DND-41 (cell line): Measurements from ENCODE around the gene GMPR.

Source experiments
- ATAC-seq: fragments of 200-7000 bp; cut with Tn5 transposase; 3 replicates; pipeline ENCODE4 v1.9.1; 2021; ENCODE audit warnings: low read depth; ENCODE audit not compliant: insufficient read depth
- DNase-seq: peaks from one replicate; pipeline ENCODE4 v3.0.0-alpha.2; 2020
- H2AFZ ChIP-seq: 2 replicates; pipeline ENCODE4 v1.6.0; 2012; ENCODE audit warnings: low read depth, low read length
- H3K27ac ChIP-seq: 2 replicates; pipeline ENCODE4 v1.5.1; 2012; ENCODE audit warnings: low read length, inconsistent platforms
- H3K27me3 ChIP-seq: fragments of 200-600 bp; sonication (generic); 2 replicates; pipeline ENCODE4 v1.6.0; 2012; ENCODE audit warnings: low read length, mild to moderate bottlenecking, inconsistent platforms; ENCODE audit not compliant: insufficient read depth, poor library complexity
- H3K36me3 ChIP-seq: 2 replicates; pipeline ENCODE4 v1.5.1; 2012; ENCODE audit warnings: low read length, inconsistent platforms; ENCODE audit not compliant: insufficient read depth
- H3K4me1 ChIP-seq: 2 replicates; pipeline ENCODE4 v1.5.1; 2012; ENCODE audit warnings: mild to moderate bottlenecking, low read length; ENCODE audit not compliant: insufficient read depth
- H3K4me2 ChIP-seq: 2 replicates; pipeline ENCODE4 v1.6.0; 2012; ENCODE audit warnings: mild to moderate bottlenecking, moderate library complexity, low read length, inconsistent platforms; ENCODE audit not compliant: insufficient read depth
- H3K4me3 ChIP-seq, 2 experiments: fragments of 200-600 bp in 1 of 2; shearing (Covaris generic) in 1 of 2; 2 replicates each; pipeline ENCODE4 v1.5.1; 2012 to 2016; ENCODE audit warnings: inconsistent platforms in 2 of 2, low read length in 2 of 2, mild to moderate bottlenecking in 2 of 2, low read depth in 1 of 2, moderate library complexity in 1 of 2
- H3K79me2 ChIP-seq: 2 replicates; pipeline ENCODE4 v1.6.0; 2012; ENCODE audit warnings: low read length, inconsistent platforms; ENCODE audit not compliant: insufficient read depth
- H3K9ac ChIP-seq: 2 replicates; pipeline ENCODE4 v1.6.0; 2012; ENCODE audit warnings: low read depth, mild to moderate bottlenecking, inconsistent platforms, low read length, moderate library complexity
- H3K9me3 ChIP-seq: 2 replicates; pipeline ENCODE4 v1.5.1; 2012; ENCODE audit warnings: low read length, moderate library complexity, mild to moderate bottlenecking, inconsistent platforms; ENCODE audit not compliant: insufficient read depth, severe bottlenecking
- H4K20me1 ChIP-seq: 2 replicates; pipeline ENCODE4 v1.6.0; 2012; ENCODE audit warnings: low read length; ENCODE audit not compliant: insufficient read depth
- EZH2 ChIP-seq: IDR thresholded peaks from 3 replicates; pipeline ENCODE4 v1.6.1; 2012; ENCODE audit warnings: borderline replicate concordance, low read depth, mild to moderate bottlenecking, moderate library complexity, low read length, inconsistent platforms; ENCODE audit not compliant: severe bottlenecking
- TF ChIP-seq, protein P1 (sequence below): IDR thresholded peaks from 2 replicates; pipeline ENCODE4 v1.5.1; 2012; ENCODE audit warnings: borderline replicate concordance, low read length, moderate library complexity, mild to moderate bottlenecking; ENCODE audit not compliant: poor library complexity, severe bottlenecking; ENCODE audit errors: extremely low read depth

The GMPR gene

DNA sequence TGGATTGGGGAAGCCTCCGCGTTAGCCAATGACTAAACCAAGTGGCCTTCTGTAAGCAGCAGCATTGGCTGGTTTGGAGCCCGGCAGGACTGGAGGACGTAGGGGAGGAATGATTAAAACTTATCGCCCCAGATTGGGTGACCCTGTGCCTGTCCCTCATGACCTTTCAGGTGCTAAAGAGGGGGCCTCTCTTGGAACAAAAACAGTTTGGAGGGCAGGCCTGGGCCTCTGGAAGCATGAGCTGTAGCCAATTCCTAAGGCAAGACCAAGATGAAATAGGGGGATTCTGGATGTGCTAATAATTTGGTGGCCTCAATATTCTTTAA lies 1.4 kb downstream of the GMPR start:
- H4K20me1 ChIP-seq: no peaks in the 10 kb centered on the region
- H3K27ac ChIP-seq: no peak overlapping the region
- no peak overlapping the region for H3K9ac ChIP-seq
- H3K79me2 ChIP-seq: no peaks in the 10 kb centered on the region
- no peak overlapping the region for H2AFZ ChIP-seq
- no peak overlapping the region for H3K4me2 ChIP-seq
- DNase-seq: no peak
- no peak for TF ChIP-seq EZH2
- TF ChIP-seq, protein P1, sequence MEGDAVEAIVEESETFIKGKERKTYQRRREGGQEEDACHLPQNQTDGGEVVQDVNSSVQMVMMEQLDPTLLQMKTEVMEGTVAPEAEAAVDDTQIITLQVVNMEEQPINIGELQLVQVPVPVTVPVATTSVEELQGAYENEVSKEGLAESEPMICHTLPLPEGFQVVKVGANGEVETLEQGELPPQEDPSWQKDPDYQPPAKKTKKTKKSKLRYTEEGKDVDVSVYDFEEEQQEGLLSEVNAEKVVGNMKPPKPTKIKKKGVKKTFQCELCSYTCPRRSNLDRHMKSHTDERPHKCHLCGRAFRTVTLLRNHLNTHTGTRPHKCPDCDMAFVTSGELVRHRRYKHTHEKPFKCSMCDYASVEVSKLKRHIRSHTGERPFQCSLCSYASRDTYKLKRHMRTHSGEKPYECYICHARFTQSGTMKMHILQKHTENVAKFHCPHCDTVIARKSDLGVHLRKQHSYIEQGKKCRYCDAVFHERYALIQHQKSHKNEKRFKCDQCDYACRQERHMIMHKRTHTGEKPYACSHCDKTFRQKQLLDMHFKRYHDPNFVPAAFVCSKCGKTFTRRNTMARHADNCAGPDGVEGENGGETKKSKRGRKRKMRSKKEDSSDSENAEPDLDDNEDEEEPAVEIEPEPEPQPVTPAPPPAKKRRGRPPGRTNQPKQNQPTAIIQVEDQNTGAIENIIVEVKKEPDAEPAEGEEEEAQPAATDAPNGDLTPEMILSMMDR: no peak
- H3K4me1 ChIP-seq: no peaks in the 10 kb centered on the region
- no peak for ATAC-seq
- H3K4me3 ChIP-seq: no peak overlapping the region
- H3K36me3 ChIP-seq: no peaks in the 10 kb centered on the region
- peaks cover 10% of the 10 kb centered on the region for H3K27me3 ChIP-seq
- no peaks in the 10 kb centered on the region for H3K9me3 ChIP-seq

DNA sequence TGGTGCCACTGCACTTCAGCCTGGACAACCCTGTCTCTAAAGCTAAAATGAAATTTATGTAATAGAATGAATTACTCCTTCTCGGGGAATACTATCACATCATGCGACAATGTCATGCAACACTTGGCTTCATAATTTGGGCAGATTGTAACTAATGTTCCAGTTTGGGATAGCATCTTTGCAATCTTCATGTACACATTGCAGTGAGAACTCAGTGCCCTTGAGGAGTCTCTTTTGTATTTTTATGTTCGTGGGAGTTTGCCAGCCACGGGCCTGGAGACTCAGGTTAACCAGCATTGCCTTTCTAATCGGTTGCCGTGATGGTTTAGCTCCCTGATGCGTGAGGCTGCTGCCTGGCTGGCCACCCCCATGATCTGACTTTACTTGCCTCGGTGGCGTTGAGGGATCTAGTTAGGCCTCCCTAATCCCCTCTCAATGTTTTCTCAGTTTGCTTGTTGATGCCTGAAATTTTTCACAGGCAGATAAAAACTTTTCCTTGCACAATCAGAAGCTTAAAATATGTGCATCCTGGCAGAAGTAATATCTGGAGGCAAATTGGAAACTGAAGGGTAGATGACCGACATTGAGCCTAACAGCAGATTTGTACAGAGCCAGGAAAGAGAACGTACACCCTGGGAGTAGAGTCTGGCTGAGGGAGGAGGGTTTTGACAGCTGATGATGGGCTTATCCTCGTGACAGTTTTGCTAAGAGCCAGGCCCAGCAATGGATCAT lies 2.4 kb downstream of the GMPR start:
- H3K4me3 ChIP-seq: no peak overlapping the region
- no peak overlapping the region for H3K27ac ChIP-seq
- no peaks in the 10 kb centered on the region for H4K20me1 ChIP-seq
- H3K4me2 ChIP-seq: no peak overlapping the region
- no peak for ATAC-seq
- H3K9me3 ChIP-seq: no peaks in the 10 kb centered on the region
- peaks cover 11% of the 10 kb centered on the region for H3K27me3 ChIP-seq
- H3K4me1 ChIP-seq: no peaks in the 10 kb centered on the region
- no peak for DNase-seq
- H2AFZ ChIP-seq: no peak overlapping the region
- H3K36me3 ChIP-seq: no peaks in the 10 kb centered on the region
- no peaks in the 10 kb centered on the region for H3K79me2 ChIP-seq
- TF ChIP-seq, protein P1: no peak
- no peak for TF ChIP-seq EZH2
- no peak overlapping the region for H3K9ac ChIP-seq

DNA sequence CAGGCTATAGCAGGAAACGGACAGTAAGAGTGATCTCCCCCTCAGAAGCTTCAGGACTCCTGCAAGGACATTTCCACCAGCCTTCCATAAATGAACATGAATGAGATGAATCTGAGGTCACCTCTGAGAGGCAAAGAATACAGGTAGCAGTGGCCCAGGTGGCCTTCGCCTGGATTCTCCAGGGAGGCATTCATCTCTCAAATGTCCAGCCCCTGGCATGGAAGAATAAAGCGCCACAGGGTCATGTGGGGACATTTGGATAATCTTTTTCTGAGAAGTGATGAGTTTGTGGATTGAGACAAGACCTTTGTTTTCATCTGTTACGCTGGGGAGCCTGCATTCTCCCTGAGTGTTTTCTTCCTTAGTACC lies 2.9 kb downstream of the GMPR start:
- DNase-seq: no peak
- no peak overlapping the region for H2AFZ ChIP-seq
- H3K4me2 ChIP-seq: no peak overlapping the region
- no peak overlapping the region for H3K27ac ChIP-seq
- H3K9ac ChIP-seq: no peak overlapping the region
- no peaks in the 10 kb centered on the region for H3K9me3 ChIP-seq
- H4K20me1 ChIP-seq: no peaks in the 10 kb centered on the region
- H3K27me3 ChIP-seq: peaks cover 9% of the 10 kb centered on the region
- TF ChIP-seq, protein P1: no peak
- TF ChIP-seq EZH2: no peak
- H3K4me1 ChIP-seq: no peaks in the 10 kb centered on the region
- H3K79me2 ChIP-seq: no peaks in the 10 kb centered on the region
- no peak for ATAC-seq
- no peak overlapping the region for H3K4me3 ChIP-seq
- H3K36me3 ChIP-seq: no peaks in the 10 kb centered on the region
